ENCODE results near the gene TGFBI.

The TGFBI gene

DNA sequence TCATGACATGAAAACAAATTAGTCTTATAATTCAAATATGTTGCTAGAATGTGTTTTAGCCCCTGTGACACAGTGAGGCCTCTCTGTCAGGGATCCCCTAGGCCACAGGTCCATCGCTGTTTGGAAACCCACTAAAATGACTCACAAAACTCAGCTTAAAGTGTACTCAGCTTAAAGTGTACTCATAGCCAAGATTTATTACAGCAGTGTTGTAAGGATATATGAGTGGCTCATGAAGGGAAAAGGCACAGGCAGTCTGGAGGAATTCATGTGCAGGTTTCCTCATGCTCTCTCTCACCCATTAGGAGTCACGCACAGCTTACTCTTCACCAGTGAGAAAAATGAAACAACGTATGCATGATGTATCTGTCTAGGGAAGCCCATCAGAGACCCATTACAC, 24.4 kb upstream of the TGFBI start:
- DNase-seq: no peak

DNA sequence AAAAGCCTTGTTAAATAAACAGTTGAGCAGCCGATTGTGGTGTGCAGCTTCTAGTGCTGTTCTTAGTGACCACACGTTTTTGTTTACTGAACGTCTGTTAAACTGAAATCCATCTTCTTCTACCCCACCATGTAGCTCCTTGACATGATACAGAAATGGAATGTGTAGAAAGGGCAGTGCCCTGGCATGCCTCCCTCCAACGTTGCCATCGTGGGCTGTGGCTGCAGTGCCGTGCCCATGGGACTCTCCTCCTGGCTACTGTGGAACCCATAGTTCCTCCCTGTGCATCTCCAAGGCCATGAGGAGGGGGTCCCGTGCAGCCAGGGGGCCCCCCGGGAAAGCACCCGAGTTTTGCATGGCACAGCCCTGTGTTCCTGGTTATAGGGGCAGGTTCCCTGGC, 23.3 kb upstream of the TGFBI start:
- no peak for DNase-seq

DNA sequence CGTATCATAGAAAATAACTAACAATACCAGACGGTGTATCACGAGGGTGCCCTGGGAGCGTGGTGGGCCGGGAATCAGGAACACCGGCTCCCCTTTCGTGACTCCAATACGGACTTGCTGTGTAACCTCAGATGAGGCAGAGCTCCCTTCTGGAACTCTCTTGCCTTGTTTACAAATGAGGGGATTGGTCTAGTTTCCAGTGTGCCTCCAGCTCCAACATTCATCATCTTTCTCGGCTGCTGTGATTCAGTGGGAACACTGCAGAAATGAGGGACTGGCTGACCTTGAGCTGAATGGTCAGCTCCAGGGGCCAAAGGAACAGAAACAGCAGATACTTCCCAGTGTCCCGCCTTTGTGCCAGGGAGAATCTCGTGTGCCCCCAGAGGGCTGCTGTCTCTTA, 22.6 kb upstream of the TGFBI start:
- DNase-seq: no peak

DNA sequence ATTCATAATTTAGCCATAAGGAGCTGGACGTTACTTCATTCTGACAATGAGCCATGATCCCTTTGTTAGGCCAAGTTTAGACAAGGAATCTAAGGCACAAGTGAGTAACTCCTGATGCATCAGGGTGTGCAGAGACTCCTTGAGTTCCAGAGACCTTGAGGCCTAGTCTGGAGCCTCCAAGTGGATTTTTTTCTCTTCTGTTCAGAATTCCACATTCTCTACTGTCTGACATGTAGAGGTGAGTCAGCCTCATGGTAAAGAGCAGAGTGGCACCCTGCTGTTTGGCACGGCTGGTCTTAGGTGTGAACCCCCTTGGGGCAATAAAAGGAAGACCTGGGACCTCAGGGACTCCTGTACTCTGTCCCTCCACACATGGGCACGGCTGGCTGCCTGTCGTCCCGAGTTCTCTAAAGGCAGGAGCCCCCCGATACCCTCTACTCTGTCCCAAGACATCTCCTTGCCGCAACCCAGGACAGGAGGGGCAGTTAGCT, 22.0 kb upstream of the TGFBI start:
- DNase-seq: no peak

DNA sequence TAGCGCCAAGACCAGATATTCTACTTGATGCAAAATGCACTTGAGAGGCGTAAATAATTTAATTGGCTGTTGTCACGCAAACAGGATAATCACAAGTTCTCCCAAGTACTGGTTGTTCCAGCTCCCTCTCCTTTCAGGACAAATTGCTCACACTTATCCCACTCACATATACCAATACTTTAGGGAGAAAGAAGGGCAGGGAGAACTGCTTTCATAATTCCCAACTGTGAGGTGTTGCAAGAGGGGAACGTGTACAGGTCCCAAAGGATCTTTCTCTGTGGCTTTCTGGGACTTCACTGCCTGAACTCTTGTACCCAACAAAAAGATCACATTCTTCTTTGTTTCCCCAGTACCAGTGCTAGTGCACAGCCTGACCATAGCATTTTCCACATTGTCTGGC, 21.5 kb upstream of the TGFBI start:
- no peak for DNase-seq

DNA sequence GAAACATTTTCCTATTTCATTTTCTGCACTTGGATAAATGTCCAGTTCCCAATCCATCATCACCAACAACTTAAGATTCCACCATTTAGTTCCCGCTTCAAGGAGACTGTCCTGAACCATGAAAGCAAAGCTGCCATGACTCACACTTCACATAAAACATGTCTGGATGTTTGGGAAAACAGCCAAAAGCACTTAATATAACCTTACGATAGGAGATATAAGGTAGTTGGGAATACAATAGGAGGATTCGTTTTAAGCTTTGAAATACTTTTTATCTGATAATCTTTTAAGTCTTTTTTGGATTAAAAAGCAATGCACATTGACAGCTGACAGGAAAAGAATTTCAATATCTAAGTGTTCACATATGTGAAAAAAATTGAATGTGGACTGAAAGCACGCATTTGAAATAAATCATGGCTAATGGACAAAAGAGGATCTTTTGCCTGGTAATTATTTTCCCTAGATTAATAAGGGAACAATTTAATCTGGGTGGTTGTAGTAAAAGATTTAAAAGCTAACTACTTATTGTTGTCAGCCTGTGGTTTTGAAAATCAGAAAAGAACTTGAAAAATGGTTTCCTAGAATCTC, 17.3 kb upstream of the TGFBI start:
- DNase-seq: no peak

DNA sequence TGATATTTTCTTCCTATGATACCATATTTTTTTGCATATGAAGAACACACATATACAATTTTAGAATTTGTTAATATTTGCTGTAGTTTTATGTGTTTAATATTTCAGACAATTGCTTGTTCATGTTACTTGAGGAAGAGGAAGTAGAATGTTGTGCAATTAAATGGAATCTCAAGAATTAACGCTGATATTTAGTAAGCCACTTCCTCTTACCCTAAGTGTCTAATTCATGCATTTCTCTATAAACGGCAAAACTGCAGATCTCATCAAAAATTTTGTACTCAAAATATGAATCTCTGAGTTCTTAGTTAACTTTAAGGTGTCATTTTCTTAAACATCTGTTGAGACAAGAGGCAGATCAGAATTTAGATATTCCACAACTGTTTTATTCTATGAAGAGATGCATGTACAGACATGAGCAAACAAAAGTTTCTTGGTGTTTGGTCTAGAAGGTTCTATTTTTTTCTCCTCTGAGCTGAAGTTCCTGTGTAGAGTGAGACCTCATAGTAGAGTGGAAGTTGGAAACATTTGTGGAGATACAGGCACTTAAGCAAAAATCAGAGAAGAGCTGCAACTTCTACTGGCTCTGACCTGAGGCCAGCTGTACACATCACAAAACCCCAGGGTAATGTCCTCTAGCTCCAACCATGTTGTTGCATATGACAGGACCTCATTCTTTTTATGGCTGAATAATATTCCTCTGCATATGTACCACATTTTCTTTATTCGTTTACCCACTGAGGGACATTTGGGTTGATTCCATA, 16.6 kb upstream of the TGFBI start:
- DNase-seq: no peak

DNA sequence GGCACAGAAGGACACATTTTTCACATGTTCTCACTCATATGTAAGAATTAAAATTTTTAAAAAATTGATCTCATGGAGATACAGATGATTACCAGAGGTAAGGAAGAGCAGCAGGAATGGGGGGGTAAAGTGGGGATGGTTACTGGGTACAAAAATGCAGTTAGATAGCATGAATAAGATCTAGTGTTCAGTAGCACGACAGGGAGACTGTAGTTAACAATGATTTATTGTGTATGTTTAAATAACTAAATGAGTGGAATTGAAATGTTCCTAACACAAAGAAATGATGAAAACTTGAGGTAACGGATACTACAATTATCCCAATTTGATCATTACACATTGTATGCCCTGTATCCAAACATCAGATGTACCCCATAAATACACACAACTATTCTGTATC, 15.2 kb upstream of the TGFBI start:
- DNase-seq: no peak

DNA sequence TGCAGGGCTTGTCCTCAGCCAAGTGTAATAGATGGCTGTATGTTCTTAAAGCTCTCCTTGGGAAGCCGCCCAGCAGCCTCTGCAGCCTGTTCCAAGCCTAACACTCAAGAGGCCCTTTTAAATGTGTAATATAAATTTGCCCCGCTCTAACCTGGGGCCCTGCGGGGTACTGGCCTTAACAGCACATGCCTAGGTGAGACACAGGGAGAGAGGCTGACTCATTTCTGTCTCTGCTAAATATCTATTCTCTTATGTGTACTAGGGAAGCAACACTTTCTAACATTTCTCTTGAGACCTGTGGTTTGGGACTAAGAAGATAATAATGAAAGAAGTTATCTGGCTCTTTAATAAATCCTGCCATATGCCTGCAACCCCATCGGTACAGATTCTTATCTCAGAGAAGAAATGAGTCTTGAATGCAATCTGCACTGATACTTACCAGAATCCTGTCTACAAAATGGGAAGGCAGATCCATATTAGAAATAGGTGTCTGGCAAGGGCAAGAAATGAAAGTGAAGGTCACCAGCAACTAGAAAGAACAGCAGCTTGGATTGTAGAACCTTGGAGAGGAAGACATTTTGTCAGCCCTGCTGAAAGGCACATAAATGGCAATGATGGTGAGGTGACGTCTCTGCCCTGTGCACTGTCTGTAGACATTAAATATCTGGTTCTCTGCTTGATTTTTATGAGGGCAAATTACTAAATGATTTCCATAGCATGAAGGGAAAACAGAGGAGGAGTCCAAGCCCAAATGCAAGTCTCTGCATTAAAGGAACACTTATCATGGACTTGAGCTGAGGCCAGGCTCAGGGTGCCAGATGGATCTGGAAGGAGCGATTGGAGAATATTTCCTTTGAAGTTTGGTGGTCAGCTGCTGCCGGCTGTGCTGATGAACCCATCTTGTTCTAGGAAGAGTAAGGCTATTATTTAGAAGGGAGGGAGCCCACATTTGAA, 14.5 kb upstream of the TGFBI start:
- DNase-seq: no peak

DNA sequence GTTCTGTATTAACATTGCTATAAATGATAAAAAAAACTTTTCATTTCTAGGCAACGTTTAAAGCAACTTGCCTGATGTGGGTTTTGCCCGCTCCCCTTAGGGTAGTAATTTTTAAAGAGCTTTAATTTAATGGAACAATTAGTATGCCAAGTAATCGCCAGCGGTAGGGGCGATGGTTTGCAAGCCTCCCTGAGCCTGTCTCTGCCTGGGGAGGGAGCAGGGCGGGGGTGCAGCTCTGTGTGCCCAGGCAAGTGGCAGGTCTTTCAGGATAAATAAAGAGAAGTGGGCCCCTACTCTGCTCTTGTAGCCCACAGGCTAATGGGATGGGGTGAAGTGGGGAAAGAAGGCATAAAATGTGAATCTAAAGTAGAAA, 13.8 kb upstream of the TGFBI start:
- no peak for DNase-seq

DNA sequence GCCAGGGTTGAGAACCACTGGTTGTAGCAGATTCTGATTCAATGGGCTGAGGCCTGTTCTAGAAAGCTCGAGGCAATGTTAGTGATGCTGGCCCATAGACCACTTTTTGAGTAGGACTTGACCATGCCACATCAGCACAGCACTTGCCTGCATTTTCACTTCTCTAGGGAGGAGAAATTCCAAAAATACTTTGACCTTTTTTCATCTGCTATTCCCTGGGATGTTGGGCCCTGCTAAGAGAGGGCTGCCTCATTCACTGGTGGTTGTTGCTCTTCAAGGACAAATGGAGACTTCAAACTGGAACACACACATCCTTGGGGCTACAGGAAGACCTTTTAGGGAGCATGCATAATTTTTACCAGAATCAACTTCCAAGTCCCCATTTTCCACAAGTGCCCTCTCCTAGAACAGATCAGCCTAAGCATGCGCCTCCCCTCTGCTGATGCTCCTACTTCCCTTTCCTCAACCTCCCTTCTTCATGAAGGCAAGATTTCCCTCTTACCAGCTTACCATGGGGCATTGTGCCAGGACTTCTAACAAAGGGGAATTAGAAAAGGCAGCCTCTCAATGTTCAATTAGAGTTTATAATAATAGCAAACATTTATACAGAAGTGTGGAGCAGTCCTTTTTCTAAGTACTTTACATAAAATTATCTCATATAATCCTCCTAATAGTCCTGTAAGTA, 12.7 kb upstream of the TGFBI start:
- no peak for DNase-seq

DNA sequence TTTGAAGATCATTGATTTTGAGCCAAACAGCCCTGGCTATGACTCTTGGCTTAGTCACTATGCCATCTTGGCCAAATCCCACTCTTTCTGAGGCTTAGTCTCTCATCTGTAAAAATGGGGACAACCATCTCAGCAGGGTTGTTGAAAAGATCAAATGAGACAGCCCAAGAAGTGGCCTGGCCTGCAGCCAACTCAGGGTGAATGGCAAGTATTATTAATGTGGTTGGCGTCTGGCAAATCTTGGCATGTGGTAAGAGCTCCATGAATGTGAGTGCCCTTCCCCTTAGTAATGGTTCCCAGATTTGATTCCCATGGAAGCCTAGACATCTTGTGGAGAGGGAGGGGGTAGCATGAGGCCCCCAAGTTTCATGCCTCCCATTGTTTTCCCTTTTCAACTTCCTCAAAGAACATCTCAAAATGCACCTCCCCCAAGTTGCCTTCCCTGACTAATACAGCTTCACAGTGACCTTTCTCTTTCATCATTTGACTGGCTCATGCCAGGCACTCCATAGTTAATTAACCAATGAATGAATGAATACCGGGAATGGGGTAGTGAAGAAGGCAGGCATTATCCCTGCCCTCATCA, 11.8 kb upstream of the TGFBI start:
- no peak for DNase-seq

DNA sequence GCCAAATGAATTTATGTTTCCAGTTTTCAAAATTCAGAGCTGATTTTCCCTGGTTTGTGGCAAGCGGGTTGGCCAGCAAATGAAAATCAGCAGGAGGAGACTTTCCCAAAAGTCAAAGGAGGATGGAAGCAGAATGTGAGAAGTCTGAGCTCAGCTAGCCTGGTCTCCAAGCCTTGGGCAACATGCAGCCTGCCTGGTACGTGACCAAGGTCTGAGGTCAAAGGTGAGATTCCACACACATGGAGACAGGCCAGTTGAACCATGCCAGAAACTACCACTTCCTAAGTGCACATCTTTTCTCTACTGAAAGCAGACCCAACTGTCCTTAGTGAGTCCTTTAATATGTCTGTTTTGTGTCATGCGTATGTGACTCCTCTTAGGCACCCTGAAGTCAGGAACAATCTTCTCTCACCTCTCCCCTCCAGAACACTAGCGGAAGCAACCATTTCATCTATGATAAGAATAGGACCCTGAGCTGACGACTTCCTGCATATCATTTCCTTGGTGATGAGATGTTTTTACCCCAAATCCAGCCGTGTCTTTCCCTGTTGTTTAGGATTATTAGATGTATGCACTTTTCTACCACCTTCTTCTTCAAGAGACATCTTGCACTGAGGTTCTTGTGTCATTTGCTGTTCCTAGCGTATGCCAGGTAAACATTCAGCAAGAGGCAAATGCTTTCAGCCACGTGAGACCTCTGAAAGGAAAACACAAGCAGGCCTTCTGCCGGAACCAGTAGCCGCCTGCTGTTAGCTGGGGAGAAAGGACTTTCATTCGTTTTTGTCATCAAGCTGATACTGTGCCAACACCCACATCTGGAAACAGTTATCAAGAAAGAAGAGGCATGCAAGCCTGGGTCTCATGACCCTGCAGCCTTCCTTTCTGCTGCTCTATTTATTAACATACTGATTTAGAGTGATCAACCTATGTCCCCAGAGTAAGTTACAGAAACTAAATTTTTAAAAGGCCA, 9.7 kb upstream of the TGFBI start:
- DNase-seq: no peak

DNA sequence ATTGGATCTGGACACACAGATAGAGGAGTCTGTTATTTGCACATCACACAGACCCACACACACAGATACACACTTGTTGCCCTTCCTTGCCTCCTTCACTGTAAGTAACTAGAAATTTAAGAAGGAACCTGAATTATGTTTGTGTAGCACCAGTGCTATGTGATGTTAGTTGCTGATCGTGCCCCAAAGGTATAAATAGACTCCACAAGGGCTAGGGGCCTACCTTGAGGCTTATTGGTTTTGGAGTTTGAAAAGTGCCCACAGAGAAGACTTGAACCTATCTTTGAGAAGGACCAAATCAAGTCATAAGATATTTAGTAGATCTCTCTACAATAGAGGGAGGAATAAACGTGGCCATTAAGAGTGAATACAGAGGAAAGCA, 8.8 kb upstream of the TGFBI start:
- no peak for DNase-seq

DNA sequence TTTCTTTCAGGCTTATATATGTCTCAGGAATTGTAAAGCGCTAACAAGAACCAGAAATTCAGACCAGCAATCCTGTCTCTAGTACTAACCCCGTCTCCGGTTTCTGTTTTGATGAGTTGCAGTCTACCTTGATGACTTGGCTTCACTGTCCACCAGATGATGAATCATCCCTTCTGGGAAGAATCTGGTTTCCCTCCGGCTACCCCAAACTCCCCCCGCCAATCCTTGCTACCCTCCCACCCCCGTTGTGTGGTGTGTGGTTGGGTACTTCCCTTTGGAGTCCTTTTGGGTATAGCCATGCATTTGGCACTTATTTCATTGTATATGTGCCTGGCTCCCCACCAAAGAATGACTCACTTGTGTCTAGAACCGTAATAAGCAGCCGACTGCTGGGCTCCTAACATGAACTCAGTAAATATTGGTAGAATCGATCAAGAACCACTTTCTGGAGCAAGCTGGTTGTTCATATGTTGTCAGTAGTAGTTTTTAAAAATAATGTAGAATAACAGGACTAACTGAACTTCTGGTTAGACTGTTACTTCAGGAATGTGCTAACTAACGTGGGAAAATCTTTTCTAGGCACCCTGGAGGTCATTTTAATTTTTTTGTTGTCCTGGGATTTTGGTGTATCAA, 8.3 kb upstream of the TGFBI start:
- peak; percentile 50 to 55 for DNase-seq

DNA sequence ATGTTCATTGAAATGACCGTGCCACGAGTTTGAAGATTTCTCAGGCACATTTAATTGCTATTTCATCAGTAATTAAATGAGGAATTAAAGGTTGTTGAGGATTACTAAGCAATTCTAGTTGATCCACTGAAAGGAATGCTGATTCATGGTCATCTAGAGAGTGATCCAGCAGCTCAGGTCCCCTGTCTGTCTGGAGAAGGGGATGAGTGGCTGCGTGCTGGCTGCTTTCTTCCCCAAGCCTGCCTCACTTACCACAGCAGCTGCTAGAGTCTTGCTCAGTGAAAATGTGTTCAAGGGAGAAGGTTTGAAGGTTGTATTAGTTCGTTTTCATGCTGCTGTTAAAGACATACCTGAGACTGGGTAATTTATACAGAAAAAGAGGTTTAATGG, 7.8 kb upstream of the TGFBI start:
- DNase-seq: no peak

DNA sequence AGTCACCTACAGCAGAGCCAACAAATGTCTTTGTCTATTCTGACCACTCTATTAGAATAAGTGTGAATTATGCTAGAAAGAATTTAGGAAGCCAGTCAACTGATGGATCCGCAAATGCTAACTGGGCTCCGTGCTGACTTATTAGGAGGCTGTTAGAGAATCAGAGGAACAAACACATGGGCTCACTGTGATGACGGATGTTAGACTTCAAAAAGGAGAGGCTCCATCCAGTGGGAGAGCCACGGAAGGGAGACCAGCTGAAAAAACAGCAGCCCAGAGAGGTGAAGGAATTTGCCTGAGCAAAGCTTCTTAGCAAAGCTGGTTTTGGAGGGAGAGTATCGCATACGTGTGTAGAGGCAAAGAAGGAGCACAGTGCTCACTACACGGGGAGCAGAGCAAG, 5.8 kb upstream of the TGFBI start:
- no peak for DNase-seq

DNA sequence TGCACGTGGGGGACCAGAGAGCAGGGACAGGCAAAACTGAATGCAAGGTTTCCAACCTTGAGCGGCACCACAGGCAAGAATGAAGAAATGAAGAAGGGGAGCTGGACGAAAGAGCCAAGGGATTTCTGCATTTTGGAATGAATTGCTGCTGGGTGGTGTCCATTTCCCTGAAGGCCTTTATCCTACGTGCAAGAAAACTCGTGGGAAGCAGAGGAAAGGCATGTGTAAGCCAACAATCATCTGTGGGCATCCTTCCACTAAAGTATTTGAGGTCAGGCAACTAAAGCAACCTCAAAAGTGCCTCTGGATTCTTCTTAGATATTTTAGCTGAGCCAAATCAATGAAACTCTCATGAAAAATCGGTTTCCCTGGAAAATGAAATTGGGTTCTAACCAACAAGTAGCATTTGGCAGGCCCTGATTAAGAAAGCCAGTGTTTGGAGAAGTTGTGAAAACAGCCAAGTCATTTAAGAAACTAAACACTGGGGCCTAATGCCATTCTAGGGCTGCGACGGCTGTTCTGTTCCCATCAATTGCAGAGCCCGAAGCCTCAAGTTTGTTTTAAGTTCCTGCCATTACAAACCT, 4.7 kb upstream of the TGFBI start:
- DNase-seq: no peak

DNA sequence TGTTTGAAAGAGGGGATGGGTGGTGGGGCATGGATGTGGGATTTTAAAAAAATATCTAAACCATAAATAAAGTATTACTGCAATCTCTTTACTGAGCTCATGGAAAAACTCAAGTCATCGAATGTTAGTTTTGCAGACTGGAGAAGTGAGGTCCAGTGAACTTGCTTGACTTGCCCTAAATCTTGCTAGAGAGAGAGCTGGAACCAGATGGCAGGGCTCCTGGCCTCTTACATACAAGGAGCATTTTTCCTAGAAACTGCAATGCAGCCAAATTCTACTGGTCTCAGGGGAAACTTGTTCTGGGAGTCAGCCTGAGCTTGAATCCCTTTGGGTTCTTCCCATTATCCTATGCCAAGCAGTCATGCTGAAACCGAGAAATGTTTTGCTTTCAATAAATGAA, 2.9 kb upstream of the TGFBI start:
- no peak for DNase-seq

DNA sequence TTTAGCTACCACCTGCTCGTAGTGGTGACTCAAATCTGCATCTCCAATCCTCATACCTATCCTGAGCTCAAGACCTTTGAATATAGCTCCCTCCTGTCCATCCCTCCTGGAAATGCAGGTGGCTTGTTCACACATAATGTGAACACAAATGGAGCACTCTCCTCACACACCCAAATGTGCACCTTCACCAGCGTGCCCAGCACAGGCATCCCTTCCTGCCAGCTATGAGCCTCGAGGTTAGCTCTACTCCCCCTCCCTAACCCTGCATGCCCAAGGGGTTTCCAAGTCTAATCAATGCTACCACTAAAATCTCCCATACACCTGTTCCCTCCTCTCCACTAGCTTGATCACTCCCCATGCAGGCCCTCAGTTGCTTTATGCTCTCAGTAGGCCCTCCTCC, 2.2 kb upstream of the TGFBI start:
- DNase-seq: no peak

DNA sequence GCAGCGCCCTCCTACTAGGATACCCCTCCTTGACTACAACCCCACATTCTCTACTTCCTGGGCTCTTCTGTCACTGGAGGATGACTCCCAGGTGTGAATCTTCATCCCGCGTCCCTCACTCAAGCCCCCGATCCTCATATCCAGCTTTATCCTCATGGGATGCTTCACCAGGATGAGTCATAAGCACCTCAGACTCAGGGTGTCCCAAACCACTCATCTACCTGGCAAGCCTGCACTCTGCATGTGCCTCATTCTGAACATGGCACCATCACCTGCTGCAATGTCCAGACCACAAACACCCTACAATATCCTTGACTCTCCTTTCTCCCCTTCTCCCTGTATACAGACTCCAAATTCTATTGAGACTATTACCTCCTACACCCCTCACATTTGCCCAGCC, 1.5 kb upstream of the TGFBI start:
- DNase-seq: no peak

All from activated T-cell treated with anti-CD3 and anti-CD28 coated beads, Interleukin-2, amount 50 U/mL, for 48 hours (primary cell).